Measurements from ENCODE around the gene CDH13.

- no peak for TF ChIP-seq POLR2AphosphoS5 (IDR thresholded peaks at IDR 0.05; ENCODE audit: low read depth)
- no peak for TF ChIP-seq CTCF (IDR thresholded peaks at IDR 0.05; ENCODE audit: insufficient read depth, low read length)
Observed at GRCh38 chr16:83724585-83724984, 1097.8 kb downstream of the CDH13 start.
